Astrocyte (in vitro differentiated cells and primary cell): Measurements from ENCODE around the gene SPO11.

ENCODE experiments used
- EZH2 ChIP-seq: IDR thresholded peaks from 2 replicates; pipeline ENCODE4 v1.6.1; 2012; ENCODE audit warnings: mild to moderate bottlenecking, low read length, inconsistent platforms; ENCODE audit not compliant: insufficient read depth
- TF ChIP-seq, protein P1 (sequence below): IDR thresholded peaks from 2 replicates; pipeline ENCODE4 v1.5.1; 2011; ENCODE audit warnings: low read depth, mild to moderate bottlenecking, inconsistent platforms, low read length, moderate library complexity; ENCODE audit not compliant: insufficient read depth

DNA sequence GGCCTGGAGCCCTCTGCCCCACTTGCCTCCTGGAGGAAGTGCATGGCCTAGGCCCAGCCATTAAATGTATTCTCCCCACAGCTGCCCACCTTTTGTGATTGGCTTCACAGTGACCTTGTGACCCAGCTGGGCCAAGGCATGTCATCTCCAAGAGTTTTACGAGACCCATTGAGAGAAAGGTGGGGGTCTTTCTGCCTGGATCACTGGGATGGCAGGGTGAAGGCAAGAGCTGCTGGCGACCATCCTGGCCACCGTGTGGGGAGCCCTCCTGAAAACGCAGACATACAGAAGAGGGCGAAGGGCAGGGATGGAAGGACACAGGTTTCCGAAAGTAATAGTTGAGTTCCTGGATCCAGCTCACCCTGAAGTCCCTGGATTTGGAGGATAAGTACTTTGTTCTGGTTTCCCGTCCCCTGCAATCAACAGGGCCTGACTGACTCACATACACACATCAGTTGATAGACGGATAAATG, 12.3 kb upstream of the SPO11 start:
- TF ChIP-seq, protein P1, sequence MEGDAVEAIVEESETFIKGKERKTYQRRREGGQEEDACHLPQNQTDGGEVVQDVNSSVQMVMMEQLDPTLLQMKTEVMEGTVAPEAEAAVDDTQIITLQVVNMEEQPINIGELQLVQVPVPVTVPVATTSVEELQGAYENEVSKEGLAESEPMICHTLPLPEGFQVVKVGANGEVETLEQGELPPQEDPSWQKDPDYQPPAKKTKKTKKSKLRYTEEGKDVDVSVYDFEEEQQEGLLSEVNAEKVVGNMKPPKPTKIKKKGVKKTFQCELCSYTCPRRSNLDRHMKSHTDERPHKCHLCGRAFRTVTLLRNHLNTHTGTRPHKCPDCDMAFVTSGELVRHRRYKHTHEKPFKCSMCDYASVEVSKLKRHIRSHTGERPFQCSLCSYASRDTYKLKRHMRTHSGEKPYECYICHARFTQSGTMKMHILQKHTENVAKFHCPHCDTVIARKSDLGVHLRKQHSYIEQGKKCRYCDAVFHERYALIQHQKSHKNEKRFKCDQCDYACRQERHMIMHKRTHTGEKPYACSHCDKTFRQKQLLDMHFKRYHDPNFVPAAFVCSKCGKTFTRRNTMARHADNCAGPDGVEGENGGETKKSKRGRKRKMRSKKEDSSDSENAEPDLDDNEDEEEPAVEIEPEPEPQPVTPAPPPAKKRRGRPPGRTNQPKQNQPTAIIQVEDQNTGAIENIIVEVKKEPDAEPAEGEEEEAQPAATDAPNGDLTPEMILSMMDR: no peak
- TF ChIP-seq EZH2: no peak
